ENCODE measurements around the gene AGGF1. TPM values are rescaled to one million over a fixed set of nuclear protein-coding genes. Genes with fewer than 3 reads are reported as not detected.
A peak's percentile ranks its signal among the peaks of the same experiment; 100 is the strongest.
"Not testable (repeated sequence)": the region's sequence is repeated elsewhere in the genome, so short reads cannot be mapped to it uniquely, and the experiment has no call there.

AGGF1 gene
- polyA plus RNA-seq (ENCODE audit: insufficient read length): 34.2 TPM
- long read RNA-seq, donor 1, full-length matches to known transcripts: 9 of 25 reads
- long read RNA-seq, donor 1, partial matches to known transcripts: 16 of 25 reads
- long read RNA-seq, donor 1, other reads (novel, unspliced or antisense): 0 of 25 reads
- long read RNA-seq, donor 2, full-length matches to known transcripts: 3 of 11 reads
- long read RNA-seq, donor 2, partial matches to known transcripts: 8 of 11 reads
- long read RNA-seq, donor 2, other reads (novel, unspliced or antisense): 0 of 11 reads
- long read RNA-seq, donor 3, full-length matches to known transcripts: 3 of 3 reads
- long read RNA-seq, donor 3, partial matches to known transcripts: 0 of 3 reads
- long read RNA-seq, donor 3, other reads (novel, unspliced or antisense): 0 of 3 reads
- long read RNA-seq, donor 4: 0 reads
- long read RNA-seq, donor 5, full-length matches to known transcripts: 9 of 9 reads
- long read RNA-seq, donor 5, partial matches to known transcripts: 0 of 9 reads
- long read RNA-seq, donor 5, other reads (novel, unspliced or antisense): 0 of 9 reads
- long read RNA-seq, donor 6, full-length matches to known transcripts: 5 of 5 reads
- long read RNA-seq, donor 6, partial matches to known transcripts: 0 of 5 reads
- long read RNA-seq, donor 6, other reads (novel, unspliced or antisense): 0 of 5 reads
- long read RNA-seq, donor 7, full-length matches to known transcripts: 9 of 14 reads
- long read RNA-seq, donor 7, partial matches to known transcripts: 5 of 14 reads
- long read RNA-seq, donor 7, other reads (novel, unspliced or antisense): 0 of 14 reads
- long read RNA-seq, donor 8, full-length matches to known transcripts: 4 of 4 reads
- long read RNA-seq, donor 8, partial matches to known transcripts: 0 of 4 reads
- long read RNA-seq, donor 8, other reads (novel, unspliced or antisense): 0 of 4 reads

GRCh38 chr5:77030097-77031071 lies at the start of gene AGGF1:
Gene AGGF1, plus strand, starts transcription at chr5:77030404. Its CDS starts 363 bp downstream, at chr5:77030767.
- DNase-seq: peak; percentile 91

GRCh38 chr5:76980518-76981144 lies 49.6 kb upstream of the AGGF1 start:
- DNase-seq: no peak

- DNase-seq: no peak
Observed at GRCh38 chr5:76982450-76982849, 47.8 kb upstream of the AGGF1 start.

GRCh38 chr5:76983468-76983867 lies 46.7 kb upstream of the AGGF1 start:
- no peak for DNase-seq

- DNase-seq: no peak
Observed at GRCh38 chr5:76986825-76987526, 43.2 kb upstream of the AGGF1 start.

- DNase-seq: no peak
Observed at GRCh38 chr5:76990899-76991459, 39.2 kb upstream of the AGGF1 start.

- not testable (repeated sequence) for DNase-seq
Observed at GRCh38 chr5:76993436-76993835, 36.8 kb upstream of the AGGF1 start.

GRCh38 chr5:76994337-76994736 lies 35.9 kb upstream of the AGGF1 start:
- no peak for DNase-seq

GRCh38 chr5:76998251-76998650 lies 32.0 kb upstream of the AGGF1 start:
- DNase-seq: not testable (repeated sequence)

GRCh38 chr5:76999451-76999850 lies 30.8 kb upstream of the AGGF1 start:
- no peak for DNase-seq

- DNase-seq: no peak
Observed at GRCh38 chr5:77003246-77003645, 27.0 kb upstream of the AGGF1 start.

- DNase-seq: no peak
Observed at GRCh38 chr5:77006124-77006523, 24.1 kb upstream of the AGGF1 start.

- no peak for DNase-seq
Observed at GRCh38 chr5:77008413-77008812, 21.8 kb upstream of the AGGF1 start.

- no peak for DNase-seq
Observed at GRCh38 chr5:77010243-77010642, 20.0 kb upstream of the AGGF1 start.

- no peak for DNase-seq
Observed at GRCh38 chr5:77011498-77011897, 18.7 kb upstream of the AGGF1 start.

GRCh38 chr5:77012601-77013000 lies 17.6 kb upstream of the AGGF1 start:
- no peak for DNase-seq

- peak; percentile 57 for DNase-seq
Observed at GRCh38 chr5:77015938-77016569, 14.2 kb upstream of the AGGF1 start.

- DNase-seq: no peak
Observed at GRCh38 chr5:77016962-77017361, 13.2 kb upstream of the AGGF1 start.

- no peak for DNase-seq
Observed at GRCh38 chr5:77017668-77018067, 12.5 kb upstream of the AGGF1 start.
